Brain microvascular endothelial cell (primary cell): Measurements from ENCODE around the gene ACAP1.
"Not testable (repeated sequence)": the region's sequence is repeated elsewhere in the genome, so short reads cannot be mapped to it uniquely, and the experiment has no call there.

Experiments
- DNase-seq: peaks from one replicate; pipeline ENCODE4 v3.0.0-alpha.2; 2020
- H3K27ac ChIP-seq: fragments of 250-450 bp; sonication (Bioruptor Pico); 2 replicates; pipeline ENCODE4 v1.5.1; 2020; ENCODE audit warnings: mild to moderate bottlenecking, moderate library complexity
- H3K27me3 ChIP-seq: fragments of 250-450 bp; sonication (Bioruptor Pico); replicated peaks from 2 replicates; pipeline ENCODE4 v1.5.1; 2020; ENCODE audit warnings: mild to moderate bottlenecking
- H3K36me3 ChIP-seq: fragments of 250-450 bp; sonication (Bioruptor Pico); replicated peaks from 2 replicates; pipeline ENCODE4 v1.5.1; 2020; ENCODE audit warnings: mild to moderate bottlenecking
- H3K4me3 ChIP-seq: 2 replicates; pipeline ENCODE4 v1.5.1; 2011; ENCODE audit warnings: low read depth, mild to moderate bottlenecking, control low read depth, low read length, moderate library complexity
- in situ Hi-C: cut with HindIII; loops from 2 replicates; pipeline ENCODE4 v1.10.0; 2017; ENCODE audit warnings: low sequenced_read_pairs, low pct_ligation_motif_present
- TF ChIP-seq, protein P1 (sequence below): IDR thresholded peaks from 2 replicates; pipeline ENCODE4 v1.5.1; 2011; ENCODE audit warnings: low read depth, mild to moderate bottlenecking, moderate library complexity, low read length, control low read depth, inconsistent platforms; ENCODE audit errors: missing control alignments

The ACAP1 gene

DNA sequence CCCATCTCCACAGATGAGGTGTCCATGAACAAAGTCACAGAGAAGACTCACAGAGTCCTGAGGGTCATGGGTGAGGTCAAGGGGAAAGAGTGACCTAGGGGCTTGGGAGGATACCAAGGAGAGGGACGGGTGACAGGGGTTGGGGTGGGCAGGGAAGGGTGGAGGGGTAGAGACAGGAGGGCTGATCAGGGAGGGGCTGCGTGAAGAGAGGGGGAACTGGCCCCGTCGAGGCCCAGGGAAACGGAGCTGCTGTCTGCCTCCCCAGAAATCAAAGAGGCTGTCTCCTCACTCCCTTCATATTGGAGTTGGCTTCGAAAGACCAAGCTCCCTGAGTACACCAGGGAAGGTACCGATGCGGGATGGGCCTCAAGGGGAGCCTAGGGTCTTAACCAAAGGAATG, 19.2 kb downstream of the ACAP1 start:
- in situ Hi-C loops = no loop called here
- Histone ChIP-seq H3K36me3 (no peaks in the 10 kb centered on the region), H3K27me3 (no peaks in the 10 kb centered on the region), H3K4me3 (no peak overlapping the region), H3K27ac (no peak overlapping the region)
- TF ChIP-seq, protein P1, sequence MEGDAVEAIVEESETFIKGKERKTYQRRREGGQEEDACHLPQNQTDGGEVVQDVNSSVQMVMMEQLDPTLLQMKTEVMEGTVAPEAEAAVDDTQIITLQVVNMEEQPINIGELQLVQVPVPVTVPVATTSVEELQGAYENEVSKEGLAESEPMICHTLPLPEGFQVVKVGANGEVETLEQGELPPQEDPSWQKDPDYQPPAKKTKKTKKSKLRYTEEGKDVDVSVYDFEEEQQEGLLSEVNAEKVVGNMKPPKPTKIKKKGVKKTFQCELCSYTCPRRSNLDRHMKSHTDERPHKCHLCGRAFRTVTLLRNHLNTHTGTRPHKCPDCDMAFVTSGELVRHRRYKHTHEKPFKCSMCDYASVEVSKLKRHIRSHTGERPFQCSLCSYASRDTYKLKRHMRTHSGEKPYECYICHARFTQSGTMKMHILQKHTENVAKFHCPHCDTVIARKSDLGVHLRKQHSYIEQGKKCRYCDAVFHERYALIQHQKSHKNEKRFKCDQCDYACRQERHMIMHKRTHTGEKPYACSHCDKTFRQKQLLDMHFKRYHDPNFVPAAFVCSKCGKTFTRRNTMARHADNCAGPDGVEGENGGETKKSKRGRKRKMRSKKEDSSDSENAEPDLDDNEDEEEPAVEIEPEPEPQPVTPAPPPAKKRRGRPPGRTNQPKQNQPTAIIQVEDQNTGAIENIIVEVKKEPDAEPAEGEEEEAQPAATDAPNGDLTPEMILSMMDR = no peak
- no peak for DNase-seq

- in situ Hi-C loops = no loop called here
- DNase-seq = peak; percentile 38
- TF ChIP-seq, protein P1 = peak; percentile 96
- no peak overlapping the region for H3K4me3 ChIP-seq
- H3K36me3 ChIP-seq = no peaks in the 10 kb centered on the region
- no peaks in the 10 kb centered on the region for H3K27me3 ChIP-seq
- no peak overlapping the region for H3K27ac ChIP-seq
These were observed 19.8 kb downstream of the ACAP1 start for GRCh38 chr17:7356072-7356549.

DNA sequence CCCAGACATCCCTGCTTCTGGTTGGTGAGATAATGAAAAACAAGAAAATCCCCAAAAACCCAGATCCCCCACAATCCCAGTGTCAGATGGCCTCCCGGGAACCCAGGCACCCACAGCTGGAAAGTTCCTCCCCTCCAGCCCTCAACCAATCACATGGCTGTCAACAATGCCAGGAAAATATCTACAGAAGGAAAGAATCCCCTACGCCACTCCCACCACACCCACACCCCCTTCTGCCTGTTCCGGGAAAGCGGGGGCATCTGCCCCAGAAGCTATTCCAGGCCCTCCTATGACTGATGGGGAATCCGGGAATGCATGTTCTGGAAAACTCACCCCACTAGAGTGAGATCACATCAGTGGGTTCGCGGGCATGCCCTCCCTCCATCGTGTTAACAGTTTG, 20.4 kb downstream of the ACAP1 start:
- in situ Hi-C loops = no loop called here
- Histone ChIP-seq H3K4me3 (no peak overlapping the region), H3K36me3 (no peaks in the 10 kb centered on the region), H3K27me3 (no peaks in the 10 kb centered on the region), H3K27ac (no peak overlapping the region)
- DNase-seq = no peak
- TF ChIP-seq, protein P1 = no peak

GRCh38 chr17:7357381-7357780, 21.1 kb downstream of the ACAP1 start:
- Histone ChIP-seq H3K4me3 (no peak overlapping the region), H3K27ac (no peak overlapping the region), H3K36me3 (no peaks in the 10 kb centered on the region), H3K27me3 (no peaks in the 10 kb centered on the region)
- in situ Hi-C loops = no loop called here
- TF ChIP-seq, protein P1 = no peak
- DNase-seq = no peak

GRCh38 chr17:7361906-7362305, 25.6 kb downstream of the ACAP1 start:
- H3K27ac ChIP-seq = no peak overlapping the region
- no peak for DNase-seq
- H3K36me3 ChIP-seq = no peaks in the 10 kb centered on the region
- TF ChIP-seq, protein P1 = no peak
- H3K27me3 ChIP-seq = no peaks in the 10 kb centered on the region
- in situ Hi-C loops = no loop called here
- H3K4me3 ChIP-seq = no peak overlapping the region

DNA sequence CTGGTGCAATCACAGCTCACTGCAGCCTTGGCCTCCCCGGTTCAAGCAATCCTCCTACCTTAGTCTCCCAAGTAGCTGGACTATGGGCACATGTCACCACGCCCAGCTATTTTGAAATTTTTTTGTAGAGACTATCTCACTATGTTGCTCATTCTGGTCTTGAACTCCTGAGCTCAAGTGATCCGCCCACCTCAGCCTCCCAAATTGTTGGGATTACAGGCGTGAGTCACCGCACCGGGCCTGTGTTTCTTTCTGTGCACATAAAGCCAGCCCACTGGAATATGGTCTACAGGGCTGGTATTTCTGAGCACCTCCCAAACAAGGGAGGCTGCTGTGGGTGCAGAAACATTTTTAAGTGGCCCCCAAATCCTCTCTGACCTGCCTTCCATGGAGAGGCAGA, 27.0 kb downstream of the ACAP1 start:
- H3K36me3 ChIP-seq = no peaks in the 10 kb centered on the region
- DNase-seq = peak; percentile 18
- H3K27ac ChIP-seq = no peak overlapping the region
- no peaks in the 10 kb centered on the region for H3K27me3 ChIP-seq
- TF ChIP-seq, protein P1 = no peak
- in situ Hi-C loops = no loop called here
- no peak overlapping the region for H3K4me3 ChIP-seq

DNA sequence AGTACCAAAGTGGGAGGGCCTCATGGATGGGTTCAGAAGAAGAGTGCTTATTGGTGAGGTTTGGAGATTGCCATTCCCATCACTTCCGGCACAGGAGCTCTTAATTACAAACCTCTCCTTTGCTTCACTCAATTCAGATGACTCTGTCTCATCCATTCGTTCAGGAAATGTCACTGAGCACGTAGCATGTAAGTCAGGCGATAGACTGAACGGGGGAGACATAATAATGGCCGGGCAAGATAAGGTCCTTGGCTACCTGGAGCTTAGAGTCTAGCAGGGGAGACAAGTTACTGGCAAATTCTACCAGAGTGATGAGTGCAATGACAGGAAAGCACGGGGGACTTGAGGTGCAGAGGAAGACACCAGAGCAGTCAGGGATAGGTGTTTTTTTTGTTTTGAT, 29.6 kb downstream of the ACAP1 start:
- in situ Hi-C loops, H3K27ac ChIP-seq, H3K36me3 ChIP-seq, H3K4me3 ChIP-seq, DNase-seq, H3K27me3 ChIP-seq: not testable (repeated sequence)
